ENCODE measurements around the gene TIMM17B.

DNA sequence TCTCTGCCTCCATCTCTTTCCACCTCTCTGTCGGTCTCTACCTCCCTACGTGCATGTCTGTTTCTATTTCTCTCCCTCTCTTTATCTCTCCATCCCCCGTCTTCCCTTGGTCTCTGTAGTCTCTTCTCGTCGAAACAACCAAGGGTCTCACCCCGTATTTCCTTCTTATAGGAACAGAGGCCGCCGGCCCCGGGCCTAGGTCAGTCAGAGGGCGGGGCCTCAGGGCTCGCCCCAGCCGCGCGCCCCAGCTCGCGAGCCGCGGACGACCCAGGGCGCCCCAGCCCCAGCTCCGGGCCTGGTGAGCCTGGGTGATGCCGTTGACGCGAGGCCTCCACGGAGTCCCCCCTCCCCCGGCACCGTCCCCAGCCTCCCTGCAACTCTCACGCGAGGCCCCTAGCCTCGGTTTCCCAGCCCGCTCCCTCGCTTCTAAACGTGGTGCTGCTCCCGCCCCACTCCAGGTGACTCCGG lies 6.6 kb downstream of the TIMM17B start:
- TF ChIP-seq, protein P1, sequence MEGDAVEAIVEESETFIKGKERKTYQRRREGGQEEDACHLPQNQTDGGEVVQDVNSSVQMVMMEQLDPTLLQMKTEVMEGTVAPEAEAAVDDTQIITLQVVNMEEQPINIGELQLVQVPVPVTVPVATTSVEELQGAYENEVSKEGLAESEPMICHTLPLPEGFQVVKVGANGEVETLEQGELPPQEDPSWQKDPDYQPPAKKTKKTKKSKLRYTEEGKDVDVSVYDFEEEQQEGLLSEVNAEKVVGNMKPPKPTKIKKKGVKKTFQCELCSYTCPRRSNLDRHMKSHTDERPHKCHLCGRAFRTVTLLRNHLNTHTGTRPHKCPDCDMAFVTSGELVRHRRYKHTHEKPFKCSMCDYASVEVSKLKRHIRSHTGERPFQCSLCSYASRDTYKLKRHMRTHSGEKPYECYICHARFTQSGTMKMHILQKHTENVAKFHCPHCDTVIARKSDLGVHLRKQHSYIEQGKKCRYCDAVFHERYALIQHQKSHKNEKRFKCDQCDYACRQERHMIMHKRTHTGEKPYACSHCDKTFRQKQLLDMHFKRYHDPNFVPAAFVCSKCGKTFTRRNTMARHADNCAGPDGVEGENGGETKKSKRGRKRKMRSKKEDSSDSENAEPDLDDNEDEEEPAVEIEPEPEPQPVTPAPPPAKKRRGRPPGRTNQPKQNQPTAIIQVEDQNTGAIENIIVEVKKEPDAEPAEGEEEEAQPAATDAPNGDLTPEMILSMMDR (IDR thresholded peaks at IDR 0.05) = no peak
- TF ChIP-seq EZH2 (IDR thresholded peaks at IDR 0.05) (no peak), EZH2phosphoT487 (IDR thresholded peaks at IDR 0.05) (no peak)
